GM12878 (cell line): ENCODE results near the gene COL19A1.

ENCODE experiments used
- CEBPB ChIP-seq, 2 experiments: fragments of 150-350 bp in 1 of 2; IDR thresholded peaks; 2 replicates each; pipeline ENCODE4 v1.6.1; 2012 to 2014; ENCODE audit warnings: low read depth in 2 of 2, low read length in 2 of 2, borderline replicate concordance in 1 of 2, inconsistent platforms in 1 of 2
- EP300 ChIP-seq, 2 experiments: fragments of 150-350 bp in 1 of 2; IDR thresholded peaks; 2 replicates each; pipeline ENCODE4 v1.6.1; 2011 to 2012; ENCODE audit warnings: low read depth in 2 of 2, low read length in 2 of 2, borderline replicate concordance in 1 of 2, improper control_type of control experiment in 1 of 2, inconsistent platforms in 1 of 2; ENCODE audit not compliant: control insufficient read depth in 1 of 2
- EZH2 ChIP-seq: IDR thresholded peaks from 2 replicates; pipeline ENCODE4 v1.6.1; 2012; ENCODE audit warnings: low read depth, mild to moderate bottlenecking, control low read depth, inconsistent platforms, low read length, borderline replicate concordance; ENCODE audit not compliant: control insufficient read depth
- GABPA ChIP-seq: IDR thresholded peaks from 2 replicates; pipeline ENCODE4 v1.6.1; 2014; ENCODE audit warnings: antibody characterized with exemption, low read depth, mild to moderate bottlenecking, inconsistent platforms
- PML ChIP-seq: IDR thresholded peaks from 2 replicates; pipeline ENCODE4 v1.6.1; 2012; ENCODE audit warnings: low read length, inconsistent platforms
- POLR2A ChIP-seq: IDR thresholded peaks from 2 replicates; pipeline ENCODE4 v1.6.1; 2011; ENCODE audit warnings: low read depth, mild to moderate bottlenecking, low read length
- TARDBP ChIP-seq: IDR thresholded peaks from 2 replicates; pipeline ENCODE4 v1.6.1; 2016; ENCODE audit warnings: borderline replicate concordance
- ZNF384 ChIP-seq: IDR thresholded peaks from 2 replicates; pipeline ENCODE4 v1.6.1; 2012; ENCODE audit warnings: low read depth, mild to moderate bottlenecking, low read length, improper control_type of control experiment, borderline replicate concordance
- ZZZ3 ChIP-seq: IDR thresholded peaks from 2 replicates; pipeline ENCODE4 v1.6.1; 2011; ENCODE audit warnings: low read depth; ENCODE audit not compliant: control insufficient read depth, insufficient read length
- TF ChIP-seq, protein P1 (sequence below), 3 experiments: IDR thresholded peaks in 2 of 3; conservative IDR thresholded peaks in 1 of 3; 2 replicates each; pipeline ENCODE4 v1.5.1; 2011; ENCODE audit warnings: low read depth in 3 of 3, low read length in 3 of 3, mild to moderate bottlenecking in 3 of 3, control low read depth in 2 of 3, moderate library complexity in 2 of 3, inconsistent platforms in 1 of 3, mixed read lengths in 1 of 3; ENCODE audit not compliant: control insufficient read depth in 2 of 3, insufficient read depth in 1 of 3; ENCODE audit errors: extremely low read depth in 1 of 3
- TF ChIP-seq, protein P2 (sequence below): IDR thresholded peaks from 2 replicates; pipeline ENCODE4 v1.6.1; 2012; ENCODE audit warnings: low read depth, low read length, improper control_type of control experiment
- TF ChIP-seq, protein P3 (sequence below): IDR thresholded peaks from 2 replicates; pipeline ENCODE4 v1.6.1; 2012; ENCODE audit warnings: low read length, inconsistent platforms

DNA sequence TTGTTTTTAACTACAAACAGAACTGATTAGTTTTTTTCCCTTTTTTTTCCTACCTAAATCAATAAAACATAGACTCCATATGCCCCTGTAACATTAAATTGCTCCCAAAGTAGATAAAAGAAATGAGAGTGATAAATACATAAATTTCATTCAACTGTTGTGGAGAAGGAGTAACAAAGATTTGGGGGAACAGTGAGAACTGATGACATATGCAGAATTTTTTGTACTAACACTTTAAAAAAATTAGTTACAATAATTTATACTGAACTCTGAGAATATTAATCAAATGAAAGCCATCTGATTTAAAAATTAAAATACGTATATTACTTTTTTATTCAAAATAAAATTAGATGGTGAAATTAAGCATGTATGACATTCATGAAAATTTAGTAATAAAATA, 195.7 kb downstream of the COL19A1 start:
- TF ChIP-seq PML (no peak), POLR2A (no peak), ZNF384 (no peak), GABPA (no peak), CEBPB (IDR thresholded peaks at IDR 0.05; ENCODE audit: borderline replicate concordance in 1 of 2, low read depth in 2 of 2, low read length in 2 of 2) (no peak), ZZZ3 (no peak), EP300 (IDR thresholded peaks at IDR 0.05; ENCODE audit: borderline replicate concordance in 1 of 2, control insufficient read depth in 1 of 2, low read depth in 2 of 2, low read length in 2 of 2) (no peak), TARDBP (no peak), EZH2 (no peak)
- TF ChIP-seq, protein P1, sequence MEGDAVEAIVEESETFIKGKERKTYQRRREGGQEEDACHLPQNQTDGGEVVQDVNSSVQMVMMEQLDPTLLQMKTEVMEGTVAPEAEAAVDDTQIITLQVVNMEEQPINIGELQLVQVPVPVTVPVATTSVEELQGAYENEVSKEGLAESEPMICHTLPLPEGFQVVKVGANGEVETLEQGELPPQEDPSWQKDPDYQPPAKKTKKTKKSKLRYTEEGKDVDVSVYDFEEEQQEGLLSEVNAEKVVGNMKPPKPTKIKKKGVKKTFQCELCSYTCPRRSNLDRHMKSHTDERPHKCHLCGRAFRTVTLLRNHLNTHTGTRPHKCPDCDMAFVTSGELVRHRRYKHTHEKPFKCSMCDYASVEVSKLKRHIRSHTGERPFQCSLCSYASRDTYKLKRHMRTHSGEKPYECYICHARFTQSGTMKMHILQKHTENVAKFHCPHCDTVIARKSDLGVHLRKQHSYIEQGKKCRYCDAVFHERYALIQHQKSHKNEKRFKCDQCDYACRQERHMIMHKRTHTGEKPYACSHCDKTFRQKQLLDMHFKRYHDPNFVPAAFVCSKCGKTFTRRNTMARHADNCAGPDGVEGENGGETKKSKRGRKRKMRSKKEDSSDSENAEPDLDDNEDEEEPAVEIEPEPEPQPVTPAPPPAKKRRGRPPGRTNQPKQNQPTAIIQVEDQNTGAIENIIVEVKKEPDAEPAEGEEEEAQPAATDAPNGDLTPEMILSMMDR (IDR thresholded peaks at IDR 0.05 in 2 of 3, conservative IDR thresholded peaks at IDR 0.05 in 1 of 3; ENCODE audit: control insufficient read depth in 2 of 3, extremely low read depth in 1 of 3, insufficient read depth in 1 of 3, low read depth in 3 of 3, low read length in 3 of 3): no peak
- TF ChIP-seq, protein P2, sequence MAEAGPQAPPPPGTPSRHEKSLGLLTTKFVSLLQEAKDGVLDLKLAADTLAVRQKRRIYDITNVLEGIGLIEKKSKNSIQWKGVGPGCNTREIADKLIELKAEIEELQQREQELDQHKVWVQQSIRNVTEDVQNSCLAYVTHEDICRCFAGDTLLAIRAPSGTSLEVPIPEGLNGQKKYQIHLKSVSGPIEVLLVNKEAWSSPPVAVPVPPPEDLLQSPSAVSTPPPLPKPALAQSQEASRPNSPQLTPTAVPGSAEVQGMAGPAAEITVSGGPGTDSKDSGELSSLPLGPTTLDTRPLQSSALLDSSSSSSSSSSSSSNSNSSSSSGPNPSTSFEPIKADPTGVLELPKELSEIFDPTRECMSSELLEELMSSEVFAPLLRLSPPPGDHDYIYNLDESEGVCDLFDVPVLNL: no peak
- TF ChIP-seq, protein P3, sequence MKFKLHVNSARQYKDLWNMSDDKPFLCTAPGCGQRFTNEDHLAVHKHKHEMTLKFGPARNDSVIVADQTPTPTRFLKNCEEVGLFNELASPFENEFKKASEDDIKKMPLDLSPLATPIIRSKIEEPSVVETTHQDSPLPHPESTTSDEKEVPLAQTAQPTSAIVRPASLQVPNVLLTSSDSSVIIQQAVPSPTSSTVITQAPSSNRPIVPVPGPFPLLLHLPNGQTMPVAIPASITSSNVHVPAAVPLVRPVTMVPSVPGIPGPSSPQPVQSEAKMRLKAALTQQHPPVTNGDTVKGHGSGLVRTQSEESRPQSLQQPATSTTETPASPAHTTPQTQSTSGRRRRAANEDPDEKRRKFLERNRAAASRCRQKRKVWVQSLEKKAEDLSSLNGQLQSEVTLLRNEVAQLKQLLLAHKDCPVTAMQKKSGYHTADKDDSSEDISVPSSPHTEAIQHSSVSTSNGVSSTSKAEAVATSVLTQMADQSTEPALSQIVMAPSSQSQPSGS: no peak
